VCaP (cell line): Measurements from ENCODE around the gene PAPOLG.

Experiments used
- H3K27ac ChIP-seq: fragments of 450-650 bp; 2 replicates; pipeline ENCODE4 v1.5.1; 2017
- TF ChIP-seq, protein P1 (sequence below): fragments of 450-650 bp; conservative IDR thresholded peaks from 2 replicates; pipeline ENCODE4 v1.5.1; 2017; ENCODE audit warnings: mild to moderate bottlenecking, moderate library complexity

PAPOLG gene

DNA sequence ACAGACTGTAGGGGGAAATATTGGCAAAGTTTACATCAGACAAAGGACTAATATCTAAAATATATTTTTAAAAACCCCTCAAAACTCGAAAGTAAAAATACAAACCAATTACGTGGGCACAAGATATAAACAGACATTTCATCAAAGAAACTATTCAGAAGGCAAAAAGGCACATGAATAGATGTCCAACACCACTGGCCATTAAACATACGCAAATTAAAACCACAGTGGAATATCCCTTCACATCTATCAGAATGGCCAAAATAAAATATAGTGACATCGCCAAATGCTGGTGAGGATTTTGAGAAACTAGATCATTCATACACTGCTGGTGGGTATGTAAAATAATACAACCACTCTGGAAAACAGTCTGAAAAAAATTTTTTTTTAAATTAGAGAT lies 30.6 kb upstream of the PAPOLG start:
- H3K27ac ChIP-seq = no peak overlapping the region
- TF ChIP-seq, protein P1, sequence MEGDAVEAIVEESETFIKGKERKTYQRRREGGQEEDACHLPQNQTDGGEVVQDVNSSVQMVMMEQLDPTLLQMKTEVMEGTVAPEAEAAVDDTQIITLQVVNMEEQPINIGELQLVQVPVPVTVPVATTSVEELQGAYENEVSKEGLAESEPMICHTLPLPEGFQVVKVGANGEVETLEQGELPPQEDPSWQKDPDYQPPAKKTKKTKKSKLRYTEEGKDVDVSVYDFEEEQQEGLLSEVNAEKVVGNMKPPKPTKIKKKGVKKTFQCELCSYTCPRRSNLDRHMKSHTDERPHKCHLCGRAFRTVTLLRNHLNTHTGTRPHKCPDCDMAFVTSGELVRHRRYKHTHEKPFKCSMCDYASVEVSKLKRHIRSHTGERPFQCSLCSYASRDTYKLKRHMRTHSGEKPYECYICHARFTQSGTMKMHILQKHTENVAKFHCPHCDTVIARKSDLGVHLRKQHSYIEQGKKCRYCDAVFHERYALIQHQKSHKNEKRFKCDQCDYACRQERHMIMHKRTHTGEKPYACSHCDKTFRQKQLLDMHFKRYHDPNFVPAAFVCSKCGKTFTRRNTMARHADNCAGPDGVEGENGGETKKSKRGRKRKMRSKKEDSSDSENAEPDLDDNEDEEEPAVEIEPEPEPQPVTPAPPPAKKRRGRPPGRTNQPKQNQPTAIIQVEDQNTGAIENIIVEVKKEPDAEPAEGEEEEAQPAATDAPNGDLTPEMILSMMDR = no peak

DNA sequence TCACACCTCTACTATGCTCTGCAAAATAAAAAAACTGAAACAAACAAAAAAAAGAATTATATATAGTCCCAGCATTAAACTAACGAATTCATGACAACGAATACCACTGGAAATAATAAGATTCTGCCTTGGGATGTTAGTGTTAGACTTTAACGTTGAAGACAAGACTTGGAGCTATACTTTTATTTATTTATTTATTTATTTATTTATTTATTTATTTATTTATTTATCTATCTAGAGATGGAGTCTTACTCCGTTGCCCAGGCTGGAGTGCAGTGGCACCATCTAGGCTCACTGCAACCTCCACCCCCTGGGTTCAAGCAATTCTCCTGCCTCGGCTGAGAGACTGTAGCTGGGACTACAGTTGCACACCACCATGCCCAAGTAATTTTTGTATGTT lies 27.2 kb upstream of the PAPOLG start:
- no peak overlapping the region for H3K27ac ChIP-seq
- TF ChIP-seq, protein P1 = no peak

DNA sequence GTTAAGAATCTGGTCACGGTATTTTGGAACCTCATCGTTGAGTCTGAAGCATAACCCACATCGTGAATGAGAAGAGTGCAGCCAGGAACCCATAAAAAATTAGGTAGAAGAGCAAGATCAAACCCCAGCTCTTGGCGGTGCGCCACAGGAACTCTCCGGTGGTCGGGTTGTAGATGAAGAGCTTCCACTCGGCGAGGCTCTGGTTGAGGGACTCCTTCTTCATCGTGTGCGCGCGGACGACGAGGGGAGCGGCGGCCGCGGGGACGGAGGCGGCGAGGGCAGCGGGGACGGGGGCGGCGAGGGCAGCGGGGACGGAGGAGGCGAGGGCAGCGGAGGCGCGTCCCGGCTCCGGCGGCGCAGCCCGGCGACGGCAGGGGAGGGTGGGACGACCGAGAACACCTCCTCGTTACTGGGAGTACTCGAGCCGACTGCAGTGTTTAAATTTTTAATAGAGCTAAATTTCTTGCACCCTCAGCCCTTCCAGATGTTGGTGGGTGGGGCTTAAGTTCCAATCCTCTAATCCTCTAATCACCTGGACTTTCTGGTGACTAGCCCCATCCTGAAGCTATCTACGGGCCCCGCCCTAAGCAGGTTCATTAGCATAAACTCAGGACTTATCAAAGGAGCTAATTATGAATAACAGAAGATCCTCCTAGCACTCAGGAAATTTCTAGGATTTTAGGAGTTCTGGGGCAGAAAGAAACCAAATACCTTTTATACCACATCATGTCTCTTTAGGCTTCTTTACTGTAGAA lies 20.4 kb upstream of the PAPOLG start:
- TF ChIP-seq, protein P1 = no peak
- H3K27ac ChIP-seq = no peak overlapping the region

DNA sequence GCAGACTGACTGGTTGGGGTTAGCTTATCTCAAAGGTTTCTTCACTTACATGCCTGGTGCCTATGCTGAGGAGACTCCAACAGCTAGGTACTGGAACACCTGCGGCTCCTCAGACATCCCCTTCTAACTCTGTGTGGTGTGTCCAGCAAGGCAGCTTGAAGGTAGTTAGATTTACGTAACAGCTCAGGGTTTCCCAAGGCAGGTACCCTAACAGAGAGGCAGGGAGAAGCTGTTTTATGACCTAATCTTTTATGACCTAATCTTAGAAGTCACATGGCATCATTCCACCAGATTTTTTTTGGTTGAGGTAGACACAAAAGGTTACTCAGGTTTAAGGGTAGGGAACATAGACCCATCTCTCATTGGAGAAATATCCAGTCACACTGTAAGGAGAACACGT lies 17.4 kb upstream of the PAPOLG start:
- TF ChIP-seq, protein P1 = no peak
- no peak overlapping the region for H3K27ac ChIP-seq

DNA sequence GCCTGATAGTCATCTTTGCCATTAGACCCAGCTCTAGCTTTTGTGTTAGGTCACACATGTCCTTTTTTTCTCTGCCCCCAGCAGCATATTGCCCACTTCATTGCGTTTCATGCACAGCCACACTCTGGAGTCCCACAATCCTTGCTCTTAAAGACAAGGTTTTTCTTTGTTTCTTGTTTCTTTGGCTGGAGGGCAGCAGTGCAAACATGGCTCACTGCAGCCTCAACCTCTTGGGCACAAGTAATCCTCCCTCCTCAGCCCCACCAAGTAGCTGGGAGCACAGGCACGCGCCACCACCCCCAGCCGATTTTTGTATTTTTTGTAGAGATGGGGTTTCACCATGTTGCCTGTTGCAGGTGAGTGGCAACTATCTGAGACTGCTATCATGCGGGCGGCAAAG lies 16.9 kb upstream of the PAPOLG start:
- H3K27ac ChIP-seq = no peak overlapping the region
- TF ChIP-seq, protein P1 = no peak

DNA sequence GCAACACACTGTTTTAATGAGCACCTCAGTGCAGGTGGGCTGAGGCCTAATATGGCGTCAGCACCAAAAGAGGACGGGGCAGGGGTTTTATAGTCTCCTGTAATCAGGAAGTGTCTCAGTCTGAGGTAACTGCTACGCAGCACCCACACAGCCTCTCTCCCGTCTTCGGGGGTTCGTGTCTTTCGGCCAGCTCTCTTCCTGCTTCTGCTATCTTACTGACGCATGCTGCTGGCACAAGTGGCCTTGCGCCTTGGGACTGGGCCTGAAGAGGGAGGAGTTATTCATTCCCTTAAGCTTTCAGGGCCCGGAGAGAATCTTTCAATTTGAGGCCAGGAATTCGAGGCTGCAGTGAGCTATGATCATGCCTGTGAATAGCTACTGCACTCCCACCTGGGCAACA lies 14.5 kb upstream of the PAPOLG start:
- TF ChIP-seq, protein P1 = no peak
- H3K27ac ChIP-seq = no peak overlapping the region

DNA sequence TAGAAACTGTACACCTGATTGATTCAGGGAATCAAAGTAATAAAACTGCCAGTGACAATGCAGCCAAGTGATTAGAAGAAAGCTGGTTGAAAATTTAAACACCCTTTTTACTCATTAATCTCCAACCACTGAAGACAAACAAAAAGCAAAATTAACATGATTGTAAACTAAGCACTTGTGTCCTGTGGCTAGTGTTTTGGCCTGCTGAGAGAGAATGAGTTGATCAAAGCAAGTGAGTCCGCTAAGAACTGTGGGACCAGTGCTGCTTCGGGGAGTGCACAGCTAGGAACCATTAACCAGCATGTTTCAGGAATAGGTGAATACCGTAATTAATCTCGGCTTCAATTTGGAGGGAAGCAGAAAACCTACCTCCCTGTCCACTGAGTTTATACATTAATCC lies 13.6 kb upstream of the PAPOLG start:
- H3K27ac ChIP-seq = no peak overlapping the region
- TF ChIP-seq, protein P1 = no peak
